SU-DHL-6 (cell line): ENCODE measurements around the gene STOML1.
A peak's percentile ranks its signal among the peaks of the same experiment; 100 is the strongest.

Experiments
- H2AFZ ChIP-seq: fragments of 200-600 bp; sonication (generic); 2 replicates; pipeline ENCODE4 v1.6.1; 2014; ENCODE audit warnings: low read depth, mild to moderate bottlenecking, moderate library complexity, mixed read lengths, antibody characterized with exemption, low read length; ENCODE audit not compliant: severe bottlenecking
- H3F3A ChIP-seq: fragments of 200-600 bp; shearing (Covaris generic); 2 replicates; pipeline ENCODE4 v1.6.0; 2016; ENCODE audit warnings: antibody characterized with exemption, mild to moderate bottlenecking; ENCODE audit not compliant: insufficient read depth
- H3K27ac ChIP-seq: fragments of 200-600 bp; sonication (generic); 2 replicates; pipeline ENCODE4 v1.5.1; 2016; ENCODE audit warnings: low read depth, mild to moderate bottlenecking, low read length, moderate library complexity, mixed read lengths
- H3K27me3 ChIP-seq: fragments of 200-600 bp; sonication (generic), shearing (Covaris generic); 2 replicates; pipeline ENCODE4 v1.6.0; 2014; ENCODE audit warnings: mild to moderate bottlenecking, low read length
- H3K36me3 ChIP-seq: fragments of 200-600 bp; sonication (generic); 2 replicates; pipeline ENCODE4 v1.6.1; 2014; ENCODE audit warnings: mild to moderate bottlenecking, low read length, mixed read lengths
- H3K4me2 ChIP-seq: fragments of 300-600, 200-600 bp; shearing (Covaris generic), sonication (generic); 2 replicates; pipeline ENCODE4 v1.6.0; 2014; ENCODE audit warnings: low read length, low read depth, mild to moderate bottlenecking; ENCODE audit not compliant: poor library complexity, severe bottlenecking
- H3K4me3 ChIP-seq: fragments of 200-600 bp; sonication (generic); 2 replicates; pipeline ENCODE4 v1.5.1; 2014; ENCODE audit warnings: antibody characterized with exemption, low read length, mild to moderate bottlenecking, mixed read lengths; ENCODE audit not compliant: insufficient read depth, poor library complexity, severe bottlenecking
- H3K79me2 ChIP-seq: fragments of 200-600 bp; sonication (generic); 2 replicates; pipeline ENCODE4 v1.6.1; 2014; ENCODE audit warnings: mild to moderate bottlenecking, low read length, moderate library complexity; ENCODE audit not compliant: insufficient read depth
- H3K9ac ChIP-seq: fragments of 200-600 bp; sonication (generic); 2 replicates; pipeline ENCODE4 v1.7.0; 2014; ENCODE audit warnings: mild to moderate bottlenecking, low read length
- H3K9me2 ChIP-seq: fragments of 200-600 bp; sonication (generic); replicated peaks from 2 replicates; pipeline ENCODE4 v1.6.1; 2014; ENCODE audit warnings: low read length; ENCODE audit not compliant: insufficient read depth
- H3K9me3 ChIP-seq: fragments of 200-600 bp; sonication (generic); 2 replicates; pipeline ENCODE4 v1.6.1; 2014; ENCODE audit warnings: low read length, mixed read lengths; ENCODE audit not compliant: insufficient read depth
- H4K20me1 ChIP-seq: fragments of 200-600 bp; sonication (generic); 2 replicates; pipeline ENCODE4 v1.6.1; 2014; ENCODE audit warnings: low read depth, mild to moderate bottlenecking, antibody characterized with exemption, low read length, moderate library complexity, mixed read lengths
- CTCF ChIP-seq: fragments of 200-600 bp; sonication (generic); IDR thresholded peaks from one replicate; pipeline ENCODE4 v1.5.1; 2017; ENCODE audit warnings: antibody characterized with exemption, mild to moderate bottlenecking, low read length, moderate library complexity; ENCODE audit not compliant: insufficient read depth, poor library complexity, severe bottlenecking
- EZH2phosphoT487 ChIP-seq: fragments of 200-600 bp; sonication (generic), shearing (Covaris generic); conservative IDR thresholded peaks from 2 replicates; pipeline ENCODE4 v1.6.1; 2018; ENCODE audit warnings: mild to moderate bottlenecking, antibody characterized with exemption, low read length, moderate library complexity, mixed read lengths

Gene STOML1

GRCh38 chr15:73996939-73997338 lies 4.8 kb upstream of the STOML1 start:
- Histone ChIP-seq H3K4me2 (peak overlapping the region; percentile 95), H3F3A (peaks cover 7% of the 10 kb centered on the region; the same call in 1 of the 2 replicates), H3K9me2 (no peaks in the 10 kb centered on the region), H3K27me3 (no peaks in the 10 kb centered on the region), H4K20me1 (no peaks in the 10 kb centered on the region; the same call in 1 of the 2 replicates), H3K79me2 (peaks cover 42% of the 10 kb centered on the region), H3K36me3 (peaks cover 3% of the 10 kb centered on the region; the same call in 1 of the 2 replicates), H3K9ac (0 out of 2 replicates have a peak overlapping the region, but pooled peaks have one; percentile 79), H3K4me3 (peak overlapping the region; percentile 88), H2AFZ (no peak overlapping the region), H3K27ac (peak overlapping the region; percentile 18; the same call in 1 of the 2 replicates), H3K9me3 (no peaks in the 10 kb centered on the region)
- TF ChIP-seq CTCF (no peak), EZH2phosphoT487 (no peak)

GRCh38 chr15:73996267-73996666 lies 4.2 kb upstream of the STOML1 start:
- no peak for TF ChIP-seq CTCF
- no peak for TF ChIP-seq EZH2phosphoT487
- H3K27me3 ChIP-seq: no peaks in the 10 kb centered on the region
- H3K36me3 ChIP-seq: peaks cover 3% of the 10 kb centered on the region; the same call in 1 of the 2 replicates
- no peak overlapping the region for H2AFZ ChIP-seq
- H3K9me3 ChIP-seq: no peaks in the 10 kb centered on the region
- peaks cover 37% of the 10 kb centered on the region for H3K79me2 ChIP-seq
- H3K9ac ChIP-seq: peak overlapping the region; percentile 79
- H3K27ac ChIP-seq: peak overlapping the region; percentile 18; the same call in 1 of the 2 replicates
- no peaks in the 10 kb centered on the region; the same call in 1 of the 2 replicates for H4K20me1 ChIP-seq
- H3K4me2 ChIP-seq: peak overlapping the region; percentile 95
- H3K9me2 ChIP-seq: no peaks in the 10 kb centered on the region
- H3K4me3 ChIP-seq: peak overlapping the region; percentile 88
- H3F3A ChIP-seq: peaks cover 7% of the 10 kb centered on the region; the same call in 1 of the 2 replicates

GRCh38 chr15:73994912-73995622 lies 3.0 kb upstream of the STOML1 start:
- Histone ChIP-seq H3K27ac (peak overlapping the region; percentile 43), H3K79me2 (peaks cover 36% of the 10 kb centered on the region), H3K4me2 (peak overlapping the region; percentile 95), H3K36me3 (peaks cover 3% of the 10 kb centered on the region; the same call in 1 of the 2 replicates), H4K20me1 (no peaks in the 10 kb centered on the region), H3K9me3 (no peaks in the 10 kb centered on the region), H3K27me3 (no peaks in the 10 kb centered on the region), H3K9ac (peak overlapping the region; percentile 79), H3K9me2 (no peaks in the 10 kb centered on the region), H3K4me3 (peak overlapping the region; percentile 88), H3F3A (peaks cover 7% of the 10 kb centered on the region; the same call in 1 of the 2 replicates), H2AFZ (peak overlapping the region; percentile 55)
- no peak for TF ChIP-seq EZH2phosphoT487
- no peak for TF ChIP-seq CTCF
